ENCODE results near the gene MAP4K2. TPM values are rescaled to one million over a fixed set of nuclear protein-coding genes. Genes with fewer than 3 reads are reported as not detected.

The MAP4K2 gene
- polyA plus RNA-seq, 3 donors: 9.9 to 38.0 (median 12.6) TPM

GRCh38 chr11:64777449-64778222, 25.4 kb downstream of the MAP4K2 start:
- H3K9me3 Mint-ChIP-seq: no peaks in the 10 kb centered on the region
- peaks cover 49% of the 10 kb centered on the region in 2 donors for H3K36me3 Mint-ChIP-seq
- no peak for TF ChIP-seq CTCF (IDR thresholded peaks at IDR 0.05)

GRCh38 chr11:64776875-64777274, 26.1 kb downstream of the MAP4K2 start:
- Histone ChIP-seq H3K4me2 (replicated peaks; ENCODE audit: extremely low read depth, low read length, poor library complexity, severe bottlenecking) (peak overlapping the region; percentile 90), H3K9ac (ENCODE audit: insufficient read depth, low read length, poor library complexity, severe bottlenecking) (peak overlapping the region; percentile 95), H3K27me3 (ENCODE audit: control insufficient read depth in 2 of 2, insufficient read depth in 2 of 2, low read length in 2 of 2) (no peaks in the 10 kb centered on the region), H3K4me3 (replicated peaks in 1 of 3; ENCODE audit: low read depth in 2 of 3, low read length in 3 of 3) (peak overlapping the region; percentile 66 to 98 (median 94)), H4K20me1 (ENCODE audit: insufficient read depth, low read length) (peaks cover 55% of the 10 kb centered on the region), H3K36me3 (replicated peaks in 1 of 2; ENCODE audit: control insufficient read depth in 1 of 2, insufficient read depth in 2 of 2, low read length in 2 of 2) (peaks cover 39 to 45% of the 10 kb centered on the region in 2 donors), H3K79me2 (ENCODE audit: insufficient read depth, low read length) (peaks cover 56% of the 10 kb centered on the region), H3K4me1 (ENCODE audit: control insufficient read depth in 1 of 2, insufficient read depth in 2 of 2, low read length in 2 of 2) (peaks cover 37 to 46% of the 10 kb centered on the region in 2 donors), H3K9me3 (replicated peaks in 1 of 2; ENCODE audit: control insufficient read depth in 1 of 2, insufficient read depth in 1 of 2, low read length in 2 of 2) (no peaks in the 10 kb centered on the region), H3K27ac (ENCODE audit: low read depth in 1 of 2, low read length in 2 of 2) (peak overlapping the region in 1 of 2 donors; percentile 71), H2AFZ (ENCODE audit: insufficient read depth, low read depth, low read length, poor library complexity, severe bottlenecking) (no peak overlapping the region)
- DNase-seq: no peak
- Mint-ChIP-seq H3K27ac (peak overlapping the region in 6 of 7 donors; percentile 82 to 96 (median 92)), H3K4me1 (peaks cover 62% of the 10 kb centered on the region), H3K27me3 (ENCODE audit: low read depth in 3 of 3) (no peaks in the 10 kb centered on the region), H3K9me3 (no peaks in the 10 kb centered on the region), H3K36me3 (peaks cover 55% of the 10 kb centered on the region in 2 donors), H3K4me3 (peak overlapping the region; percentile 90 to 92)
- intact Hi-C loops (cut with micrococcal nuclease): no loop called here
- 42% methylated on average over 2 of the region's 3 CpGs for WGBS (ENCODE audit: insufficient coverage)
- TF ChIP-seq CTCF (IDR thresholded peaks at IDR 0.05): no peak

More at GRCh38 chr11:64777449-64778222, 25.4 kb downstream of the MAP4K2 start:
- Histone ChIP-seq H3K27ac (ENCODE audit: low read depth in 1 of 2, low read length in 2 of 2) (peak overlapping the region; percentile 89 to 92), H3K9ac (ENCODE audit: insufficient read depth, low read length, poor library complexity, severe bottlenecking) (peak overlapping the region; percentile 95), H3K27me3 (ENCODE audit: control insufficient read depth in 2 of 2, insufficient read depth in 2 of 2, low read length in 2 of 2) (no peaks in the 10 kb centered on the region), H3K79me2 (ENCODE audit: insufficient read depth, low read length) (peaks cover 50% of the 10 kb centered on the region), H3K4me3 (replicated peaks in 1 of 3; ENCODE audit: low read depth in 2 of 3, low read length in 3 of 3) (peak overlapping the region; percentile 66 to 98 (median 94)), H3K36me3 (replicated peaks in 1 of 2; ENCODE audit: control insufficient read depth in 1 of 2, insufficient read depth in 2 of 2, low read length in 2 of 2) (peaks cover 38 to 43% of the 10 kb centered on the region in 2 donors), H4K20me1 (ENCODE audit: insufficient read depth, low read length) (peaks cover 49% of the 10 kb centered on the region), H3K4me2 (replicated peaks; ENCODE audit: extremely low read depth, low read length, poor library complexity, severe bottlenecking) (peak overlapping the region; percentile 90), H2AFZ (ENCODE audit: insufficient read depth, low read depth, low read length, poor library complexity, severe bottlenecking) (no peak overlapping the region), H3K4me1 (ENCODE audit: control insufficient read depth in 1 of 2, insufficient read depth in 2 of 2, low read length in 2 of 2) (peaks cover 32 to 39% of the 10 kb centered on the region in 2 donors), H3K9me3 (replicated peaks in 1 of 2; ENCODE audit: control insufficient read depth in 1 of 2, insufficient read depth in 1 of 2, low read length in 2 of 2) (no peaks in the 10 kb centered on the region)
- under 1% methylated on average over 78 of the region's 98 CpGs for WGBS (ENCODE audit: insufficient coverage)
- Mint-ChIP-seq H3K27ac (peak overlapping the region; percentile 82 to 96 (median 90)), H3K27me3 (ENCODE audit: low read depth in 3 of 3) (no peaks in the 10 kb centered on the region), H3K4me3 (peak overlapping the region; percentile 90 to 92), H3K4me1 (peaks cover 54% of the 10 kb centered on the region)
- peak; percentile 82 to 85 (median 83) for DNase-seq
- intact Hi-C loops (cut with micrococcal nuclease): no loop called here

All from CD14-positive monocyte (primary cell).